HG03565 (cell line): ENCODE data around the gene SAMM50.

Source experiments
- ATAC-seq: cut with Tn5 transposase; IDR thresholded peaks from one replicate; pipeline ENCODE4 v1.9.1; 2021; ENCODE audit warnings: mild to moderate bottlenecking, moderate library complexity; ENCODE audit not compliant: unreplicated experiment

The SAMM50 gene

DNA sequence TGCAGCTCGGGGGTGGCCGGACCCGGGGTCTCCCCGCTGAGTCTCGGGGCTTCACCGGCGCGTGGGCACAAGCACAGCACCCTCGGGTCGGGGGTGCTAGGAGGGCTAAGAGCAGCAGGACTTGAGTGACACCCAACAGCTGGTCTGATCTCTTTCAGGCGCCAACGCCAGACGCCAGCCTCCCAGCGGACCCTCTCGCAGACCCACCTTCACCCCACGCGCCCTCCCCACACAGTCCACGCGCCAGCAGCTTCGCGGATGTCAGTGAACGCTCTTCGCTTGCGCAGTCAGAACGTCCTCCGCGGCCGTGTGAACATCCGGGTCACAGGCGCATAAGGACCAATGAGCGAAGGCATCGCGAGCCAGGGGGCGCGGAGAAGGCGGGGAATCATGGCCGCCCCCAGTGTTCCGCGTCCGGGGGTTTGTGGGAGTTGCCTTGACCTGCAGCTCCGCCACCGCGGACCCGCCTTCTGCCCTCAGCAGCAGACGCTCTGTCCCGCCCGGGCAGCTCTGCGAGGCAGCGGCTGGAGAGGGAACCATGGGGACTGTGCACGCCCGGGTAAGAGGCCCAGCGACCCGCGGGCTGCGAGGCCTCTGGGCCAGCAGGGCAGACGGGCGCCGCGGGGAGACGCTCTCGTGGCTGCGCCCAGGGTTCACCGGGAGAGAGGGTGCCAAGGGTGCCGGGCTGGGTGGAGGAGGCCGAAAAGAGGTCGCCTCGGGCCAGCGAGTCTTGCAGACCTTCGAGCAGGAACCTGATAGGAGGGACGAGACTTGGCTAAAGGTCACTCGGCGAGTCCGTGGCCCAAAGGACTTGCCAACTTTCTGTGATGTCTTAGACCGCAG lies at the start of gene SAMM50:
TSS of gene SAMM50 (plus strand) at position 403 of the 843 bp plus-strand sequence. CDS start at position 539, 136 bp downstream.
- ATAC-seq = peak; percentile 85

DNA sequence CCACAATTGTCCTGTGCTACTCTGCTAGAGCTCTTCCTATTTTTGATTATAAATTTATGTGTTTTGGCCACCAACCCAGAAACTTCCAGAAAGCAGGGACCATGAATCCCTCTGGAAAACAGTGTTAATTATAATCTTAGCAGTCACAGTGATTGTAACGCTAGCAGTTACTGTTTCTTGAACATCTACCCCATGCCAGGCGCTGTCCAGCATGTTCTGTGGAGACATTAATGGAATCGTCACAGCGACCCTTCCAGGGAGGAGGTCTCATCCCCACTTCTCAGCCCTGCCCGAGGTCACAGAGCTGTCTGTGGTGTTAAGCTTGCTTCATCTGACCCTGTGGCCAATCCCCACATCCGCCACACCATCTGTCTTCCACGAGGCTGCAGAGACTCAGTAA lies 49.6 kb upstream of the SAMM50 start:
- no peak for ATAC-seq

DNA sequence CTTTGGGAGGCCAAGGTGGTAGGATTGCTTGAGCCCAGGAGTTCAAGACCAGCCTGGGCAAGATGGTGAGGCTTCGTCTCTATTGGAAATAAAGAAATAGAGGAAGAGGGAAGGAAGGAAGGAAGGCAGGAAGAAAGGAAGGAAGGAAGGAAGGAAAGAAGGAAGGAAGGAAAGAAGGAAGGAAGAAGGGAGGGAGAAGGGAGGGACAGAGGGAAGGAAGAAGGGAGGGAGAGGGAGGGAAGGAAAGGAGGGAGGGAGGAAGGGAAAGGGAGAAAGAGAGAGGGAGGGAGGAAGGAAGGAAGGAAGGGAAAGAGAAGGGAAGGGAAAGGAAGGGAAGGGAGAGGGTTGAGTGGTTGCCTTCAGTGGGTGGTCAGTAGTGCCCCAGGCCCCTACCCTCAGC lies 45.5 kb upstream of the SAMM50 start:
- ATAC-seq = no peak

DNA sequence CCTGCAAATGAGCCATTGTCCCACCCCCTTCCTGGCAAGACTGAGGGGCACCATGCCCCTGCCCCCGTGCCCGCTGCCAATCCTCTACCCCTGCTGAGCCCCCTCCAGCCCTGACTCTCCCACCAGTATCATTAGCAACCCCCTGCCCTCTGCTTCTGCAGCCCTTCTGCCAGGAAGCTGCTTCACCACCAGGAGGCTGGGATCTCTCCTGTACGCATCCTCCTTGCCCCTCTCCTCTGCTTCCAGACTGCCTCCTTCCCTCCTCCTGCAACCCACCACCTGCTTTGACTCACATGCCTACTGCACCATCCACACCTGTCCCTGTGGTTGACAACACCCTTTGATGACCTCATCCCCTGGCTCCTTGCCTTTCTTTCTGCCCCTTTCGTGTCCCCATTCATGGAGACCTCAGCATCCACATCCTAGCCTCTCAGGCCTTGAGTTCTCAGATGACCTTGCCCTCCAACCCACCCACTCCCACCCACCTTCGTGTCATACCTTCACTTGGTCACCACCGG lies 45.0 kb upstream of the SAMM50 start:
- ATAC-seq = no peak

DNA sequence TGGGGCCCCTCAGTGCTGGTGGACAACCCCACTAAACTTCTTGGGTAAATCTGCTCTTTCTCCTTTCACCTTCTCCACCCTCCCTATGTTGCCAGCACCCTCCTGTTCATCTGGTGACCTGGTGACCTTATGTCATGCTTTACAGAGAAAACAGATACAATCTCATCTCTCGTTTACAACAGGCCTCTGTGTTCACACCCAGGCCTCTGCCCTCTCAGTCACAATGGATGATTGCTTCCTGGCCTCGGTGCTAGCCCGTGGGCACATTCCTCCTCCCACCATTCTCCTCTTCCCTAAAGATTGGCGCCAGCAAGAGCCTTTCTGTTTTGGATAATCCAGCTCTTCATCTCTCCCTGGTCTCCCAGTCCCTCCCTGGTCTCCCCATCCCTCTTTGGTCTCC lies 43.9 kb upstream of the SAMM50 start:
- ATAC-seq = no peak

DNA sequence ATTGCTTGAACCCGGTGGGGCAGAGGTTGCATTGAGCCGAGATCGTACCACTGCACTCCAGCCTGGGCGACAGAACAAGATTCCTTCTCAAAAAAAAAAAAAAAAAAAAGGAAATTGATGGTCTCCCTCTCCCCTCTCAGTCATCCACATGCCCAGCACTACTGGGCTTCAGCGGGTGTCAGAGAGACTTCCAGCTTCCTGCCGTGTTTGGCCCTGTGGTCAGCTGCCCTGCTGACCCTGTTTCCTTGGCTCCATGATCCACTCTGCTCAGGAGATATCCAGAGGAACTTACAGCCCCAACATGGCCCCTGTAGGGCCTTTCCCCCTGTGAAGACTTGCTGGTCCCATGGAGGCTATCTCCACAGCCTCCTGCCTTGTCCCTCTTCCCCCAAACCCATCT lies 37.7 kb upstream of the SAMM50 start:
- no peak for ATAC-seq

DNA sequence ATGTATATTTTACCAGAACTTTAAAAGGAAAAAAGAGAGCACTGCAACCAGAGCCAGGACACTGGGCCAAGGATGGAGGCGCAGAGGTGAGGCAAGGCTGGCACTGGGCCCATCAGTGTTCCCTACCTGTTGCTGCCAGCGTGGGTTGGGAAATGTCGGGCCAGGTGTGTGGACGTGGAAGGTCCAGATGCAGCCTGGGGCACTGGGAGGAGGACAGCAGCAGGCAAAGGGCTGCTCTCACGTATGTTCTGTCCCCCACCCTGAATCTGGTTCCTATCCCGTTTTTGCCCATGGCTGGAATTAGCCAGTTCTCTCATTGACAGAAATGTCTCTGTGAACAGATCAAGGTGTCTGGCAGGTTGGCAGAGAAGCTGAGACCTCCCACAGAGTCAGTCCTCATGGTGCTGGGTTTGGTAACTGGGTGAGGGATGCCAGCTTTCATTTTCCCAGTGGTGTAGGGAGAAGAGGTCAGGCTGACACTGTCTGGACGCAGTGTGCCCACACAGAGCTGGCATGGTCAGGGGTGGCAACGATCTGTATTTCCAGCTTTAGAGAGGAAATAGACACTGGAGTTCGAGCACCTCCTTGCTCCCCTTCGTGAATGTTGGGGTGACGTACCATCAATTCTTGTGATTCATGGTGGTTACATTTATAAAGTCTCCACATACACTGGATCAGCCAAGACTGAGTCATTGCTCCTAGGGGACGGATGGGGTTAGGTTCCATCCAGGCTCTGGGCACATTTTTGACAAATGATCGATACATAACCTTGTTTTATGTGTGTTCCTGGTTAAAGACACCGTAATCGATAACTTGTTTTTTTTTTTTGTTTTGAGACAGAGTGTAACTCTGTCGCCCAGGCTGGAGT lies 35.9 kb upstream of the SAMM50 start:
- ATAC-seq = no peak

DNA sequence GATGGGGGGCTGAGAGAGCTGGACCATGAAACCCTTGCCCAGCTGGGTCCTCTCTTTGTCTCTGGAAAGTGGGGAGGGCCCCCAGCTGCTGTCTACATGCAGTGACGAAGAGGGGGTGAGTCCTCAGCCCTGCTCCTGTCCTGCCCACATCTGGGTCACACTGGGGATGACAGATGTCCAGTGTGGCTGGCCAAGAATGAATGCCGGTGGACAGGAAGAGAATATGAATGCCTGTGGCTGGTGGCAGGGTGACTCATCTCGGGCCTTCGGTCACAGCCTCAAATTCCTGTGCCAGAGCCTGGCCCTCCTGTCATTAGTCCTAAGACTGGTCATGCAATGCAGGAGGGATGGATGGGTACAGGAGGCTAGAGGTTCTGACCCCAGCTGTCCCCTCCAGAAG lies 33.9 kb upstream of the SAMM50 start:
- no peak for ATAC-seq

DNA sequence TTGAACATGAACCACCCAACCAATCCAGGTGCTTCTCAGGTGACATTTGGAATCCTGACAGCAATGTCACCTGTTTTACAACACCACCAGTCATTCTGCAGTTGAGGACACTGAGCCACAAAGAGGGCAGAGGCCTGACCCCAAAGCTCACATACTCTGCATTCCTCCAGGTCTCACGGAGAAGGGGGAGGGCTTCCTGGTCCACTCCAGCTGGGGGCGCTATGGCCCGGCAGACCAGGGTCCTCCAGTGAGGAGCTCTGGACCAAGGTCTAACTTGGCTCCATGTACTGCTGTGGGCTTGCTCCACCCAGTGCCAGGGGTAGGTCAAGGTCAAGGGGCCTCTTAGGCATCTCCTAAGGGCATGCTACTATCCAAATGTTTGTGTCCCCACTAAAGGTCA lies 33.1 kb upstream of the SAMM50 start:
- ATAC-seq = no peak

DNA sequence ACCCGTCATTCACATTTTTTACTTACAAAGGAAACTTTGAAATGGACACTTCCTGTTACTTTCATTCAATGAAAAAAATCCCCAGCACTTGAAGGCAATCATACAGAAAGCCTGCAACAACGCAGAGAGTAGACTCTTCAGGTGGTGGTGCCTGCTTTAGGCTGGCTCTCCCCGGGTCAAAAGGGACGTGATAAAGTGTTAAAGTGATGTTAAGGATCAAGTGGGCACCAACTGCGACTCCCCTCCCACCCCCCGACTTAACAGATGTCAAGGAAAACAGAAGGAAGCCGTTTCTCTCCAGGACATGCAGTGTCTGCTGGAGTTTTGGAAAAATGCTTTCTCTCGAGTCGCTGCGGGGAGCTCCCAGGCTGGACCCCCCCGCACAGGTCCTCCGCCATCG lies 32.1 kb upstream of the SAMM50 start:
- ATAC-seq = no peak

DNA sequence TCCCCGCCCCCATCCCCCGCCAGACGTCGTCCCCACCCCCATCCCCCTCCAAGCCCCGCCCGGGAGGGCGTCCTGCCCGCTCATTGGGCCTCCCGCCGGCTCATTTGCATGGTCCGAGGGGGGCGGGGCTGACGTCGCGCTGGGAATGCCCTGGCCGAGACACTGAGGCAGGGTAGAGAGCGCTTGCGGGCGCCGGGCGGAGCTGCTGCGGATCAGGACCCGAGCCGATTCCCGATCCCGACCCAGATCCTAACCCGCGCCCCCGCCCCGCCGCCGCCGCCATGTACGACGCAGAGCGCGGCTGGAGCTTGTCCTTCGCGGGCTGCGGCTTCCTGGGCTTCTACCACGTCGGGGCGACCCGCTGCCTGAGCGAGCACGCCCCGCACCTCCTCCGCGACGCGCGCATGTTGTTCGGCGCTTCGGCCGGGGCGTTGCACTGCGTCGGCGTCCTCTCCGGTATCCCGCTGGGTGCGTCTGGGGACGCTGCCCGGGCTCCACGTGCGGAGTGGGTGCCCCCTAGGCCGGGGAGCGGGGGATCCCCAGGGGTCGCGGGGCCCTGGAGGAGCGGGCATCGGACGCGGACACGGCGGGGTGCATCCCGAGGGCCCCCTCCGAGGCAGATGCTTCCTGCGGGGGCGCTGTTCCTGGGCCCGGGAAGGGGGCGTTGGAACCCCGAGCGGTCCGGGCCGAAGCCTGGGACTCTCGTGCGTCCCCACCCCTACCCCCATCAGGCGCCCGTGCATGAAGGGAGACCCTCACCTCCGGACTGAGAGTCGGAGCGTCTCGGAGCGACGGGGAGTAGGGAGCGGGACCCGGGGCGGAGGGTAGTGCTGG lies 31.4 kb upstream of the SAMM50 start, which contains the start of gene PNPLA3:
TSS of gene PNPLA3 (plus strand) at position 175 of the 834 bp plus-strand sequence. CDS start at position 282, 107 bp downstream.
- ATAC-seq = no peak

DNA sequence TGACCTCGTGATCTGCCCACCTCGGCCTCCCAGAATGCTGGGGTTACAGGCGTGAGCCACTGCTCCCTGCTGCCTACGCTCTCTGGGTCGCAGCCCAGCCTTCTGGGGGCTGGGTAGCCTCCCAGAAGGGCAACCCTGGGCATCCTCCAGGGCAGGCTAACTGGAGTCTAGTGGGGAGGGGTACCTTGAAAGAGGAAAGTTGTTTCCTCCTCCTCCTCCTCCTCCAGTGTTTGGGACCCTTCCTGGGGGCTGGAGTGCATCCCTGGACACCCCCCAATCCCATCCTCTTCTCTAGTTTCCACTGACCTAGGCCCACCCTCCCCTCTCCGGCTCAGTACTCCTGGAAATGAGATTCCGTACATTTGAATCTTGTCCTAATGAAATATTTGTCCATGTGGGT lies 30.4 kb upstream of the SAMM50 start:
- ATAC-seq = no peak

DNA sequence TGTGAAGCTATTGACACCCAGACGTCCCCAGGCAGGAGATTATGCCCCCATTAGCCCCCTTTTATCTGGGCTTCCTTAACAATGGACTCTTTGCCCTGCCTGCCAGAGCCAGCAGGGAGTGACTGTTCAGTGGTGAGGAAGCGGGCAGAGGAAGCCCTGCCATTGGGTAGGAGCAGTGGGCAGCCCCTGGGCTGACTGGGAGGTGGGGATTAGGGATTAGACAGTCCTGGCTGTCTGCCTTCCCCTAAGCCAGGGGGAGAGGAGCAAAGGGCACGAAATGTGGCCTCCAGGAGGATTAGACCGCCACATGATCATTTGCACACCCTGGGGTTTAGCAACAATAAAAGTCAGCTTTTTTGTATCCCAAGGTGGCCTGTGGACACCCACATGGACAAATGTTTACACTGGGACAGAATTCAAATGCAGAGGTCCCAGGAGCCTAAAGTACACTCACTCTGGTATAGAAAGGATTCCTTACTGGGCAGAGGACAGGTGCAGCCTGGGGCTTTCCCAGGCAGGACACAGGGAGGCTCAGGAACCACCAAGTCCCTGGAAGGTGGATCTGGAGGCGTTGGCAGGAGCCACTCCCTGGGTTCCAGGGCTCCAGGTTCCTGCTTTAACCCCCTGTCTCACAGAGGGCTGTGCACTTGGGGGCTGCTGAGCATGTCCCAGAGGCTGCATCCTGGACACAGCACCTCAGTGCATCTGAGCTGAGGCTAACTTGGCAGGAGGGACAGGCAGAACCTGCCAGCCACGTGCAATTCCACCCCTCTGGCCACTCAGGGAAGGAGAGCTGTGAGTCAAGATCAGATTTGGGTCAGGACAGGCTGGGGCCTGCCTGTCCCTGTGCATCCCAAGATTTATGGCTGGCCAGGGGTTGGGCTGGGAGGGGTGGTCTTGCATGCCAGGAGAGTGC lies 29.6 kb upstream of the SAMM50 start:
- no peak for ATAC-seq

DNA sequence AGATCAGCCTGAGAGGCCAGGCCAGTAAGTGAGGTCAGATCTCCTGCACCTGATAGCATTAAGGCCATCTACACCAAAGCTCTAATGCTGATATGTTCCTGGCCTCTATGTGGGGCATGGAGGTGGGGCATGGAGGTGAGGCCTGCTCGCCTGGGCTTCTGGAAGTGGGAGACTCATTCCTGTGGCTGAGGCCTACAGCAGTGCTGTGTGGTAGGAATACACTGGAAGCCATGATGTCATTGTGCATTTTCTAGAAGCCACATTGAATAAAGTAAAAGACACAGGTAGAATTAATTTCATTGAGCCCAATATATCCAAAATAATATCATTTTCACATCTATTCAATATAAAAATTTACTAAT lies 28.9 kb upstream of the SAMM50 start:
- ATAC-seq = no peak

DNA sequence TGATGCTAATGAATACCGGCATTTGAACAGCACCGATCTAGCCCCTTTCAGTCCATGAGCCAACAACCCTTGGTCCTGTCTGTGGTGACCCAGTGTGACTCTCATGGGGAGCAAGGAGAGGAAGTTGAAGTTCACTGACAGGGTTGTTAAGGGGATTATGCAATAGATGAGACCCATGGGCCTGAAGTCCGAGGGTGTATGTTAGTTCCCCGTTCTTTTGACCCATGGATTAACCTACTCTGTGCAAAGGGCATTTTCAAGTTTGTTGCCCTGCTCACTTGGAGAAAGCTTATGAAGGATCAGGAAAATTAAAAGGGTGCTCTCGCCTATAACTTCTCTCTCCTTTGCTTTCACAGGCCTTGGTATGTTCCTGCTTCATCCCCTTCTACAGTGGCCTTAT lies 26.8 kb upstream of the SAMM50 start:
- no peak for ATAC-seq

DNA sequence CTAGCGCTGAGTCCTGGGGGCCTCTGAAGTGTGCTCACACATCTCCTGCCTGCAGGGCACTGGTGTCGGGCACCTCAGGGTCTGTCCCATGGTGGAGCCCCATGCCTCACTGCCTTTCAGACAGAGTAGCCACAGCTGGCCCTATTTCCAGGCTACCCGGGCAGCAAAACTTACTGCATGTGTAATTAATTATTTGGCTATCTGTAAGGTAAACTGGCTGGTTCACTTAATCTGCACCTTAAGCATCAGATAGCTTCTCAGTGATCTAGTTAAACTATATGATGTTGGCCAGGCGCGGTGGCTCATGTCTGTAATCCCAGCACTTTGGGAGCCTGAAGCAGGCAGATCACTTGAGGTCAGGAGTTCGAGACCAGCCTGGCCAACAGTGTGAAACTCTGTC lies 26.3 kb upstream of the SAMM50 start:
- no peak for ATAC-seq

DNA sequence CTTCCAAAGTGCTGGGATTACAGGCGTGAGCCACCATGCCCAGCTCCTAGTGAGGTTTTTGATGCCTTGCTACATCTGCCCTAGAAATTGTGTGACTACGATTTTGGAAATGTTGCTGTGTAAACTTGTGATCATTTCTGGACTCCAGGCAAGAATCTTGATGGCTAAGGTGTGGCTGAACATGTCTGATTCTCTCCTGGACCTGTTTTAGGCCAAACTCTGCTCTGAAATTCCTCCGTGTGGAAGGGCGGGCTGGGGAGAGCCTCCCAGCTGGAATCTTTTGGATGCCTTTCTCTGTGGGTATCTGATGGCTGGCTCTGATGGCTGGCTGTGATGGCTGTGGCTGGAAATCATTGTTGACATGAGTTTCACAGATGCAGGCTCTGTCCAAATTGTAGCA lies 23.5 kb upstream of the SAMM50 start:
- no peak for ATAC-seq

DNA sequence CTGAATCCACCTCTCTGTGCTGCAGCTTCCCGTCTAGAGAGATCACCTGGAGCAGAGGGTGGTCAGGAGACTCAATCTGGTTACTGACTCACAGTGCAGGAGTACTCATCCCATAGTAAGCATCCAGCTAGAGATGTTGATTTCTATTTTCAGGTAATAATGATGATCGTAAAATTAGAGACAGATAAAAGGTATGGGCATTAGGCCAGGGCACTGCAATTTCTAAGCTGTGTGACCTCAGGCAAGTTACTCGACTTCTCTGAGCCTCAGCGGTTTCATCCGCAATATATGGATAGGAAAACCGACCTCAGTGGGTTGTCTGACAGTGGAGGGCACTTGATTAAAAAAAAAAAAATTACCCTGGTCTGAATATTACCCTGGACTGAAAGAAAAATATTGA lies 13.8 kb upstream of the SAMM50 start:
- no peak for ATAC-seq

DNA sequence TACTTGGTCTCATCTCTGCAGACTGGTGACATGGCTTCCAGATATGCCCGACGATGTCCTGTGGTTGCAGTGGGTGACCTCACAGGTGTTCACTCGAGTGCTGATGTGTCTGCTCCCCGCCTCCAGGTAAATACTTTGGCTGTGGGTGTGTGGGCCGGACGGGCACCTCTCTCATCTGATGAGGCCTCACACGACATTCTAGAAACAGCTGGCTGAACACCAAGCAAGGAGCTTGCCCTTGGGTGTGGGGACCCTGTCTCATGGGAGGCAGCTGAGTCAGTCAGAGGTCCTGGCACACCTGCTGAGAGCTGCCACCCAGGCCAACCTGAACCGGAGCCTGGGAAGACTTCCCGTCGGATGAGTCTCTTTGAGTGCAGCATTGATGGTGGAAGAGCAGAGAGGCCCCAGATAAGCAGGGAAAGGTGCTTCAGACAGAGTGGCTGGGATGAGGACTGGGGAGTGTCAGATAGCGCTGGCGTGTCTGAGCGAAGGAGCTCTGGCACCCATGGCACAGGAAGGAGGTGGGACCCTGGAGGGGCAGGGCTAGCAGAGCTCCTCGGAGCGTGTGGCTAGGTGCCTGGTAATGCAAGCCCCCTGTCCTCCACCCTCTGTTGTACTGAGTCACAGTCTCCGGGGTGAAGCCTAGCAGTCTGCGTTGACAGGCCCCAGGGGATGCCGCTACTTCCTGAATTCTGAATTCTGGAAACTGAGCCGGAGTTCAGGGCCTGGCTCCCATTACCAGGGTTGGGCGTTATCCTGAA lies 10.4 kb upstream of the SAMM50 start:
- no peak for ATAC-seq
